Activated CD8-positive, alpha-beta T cell treated with anti-CD3 and anti-CD28 coated beads, Interleukin-2, amount 10 ng/mL, durations not matched to agents 7 days and 5 days (primary cell): Measurements from ENCODE around the gene CYTH4. TPM values are rescaled to one million over a fixed set of nuclear protein-coding genes. Genes with fewer than 3 reads are reported as not detected.

Experiments
- ATAC-seq: fragments of 150-1000 bp; cut with Tn5 transposase; one replicate; pipeline ENCODE4 v1.10.0; 2021; ENCODE audit warnings: moderate library complexity
- CTCF ChIA-PET: fragments of 350-600 bp; sonication (Branson Sonifier 250); formaldehyde crosslinking; loops from one replicate; lab custom pipeline; 2021; ENCODE audit warnings: antibody characterized with exemption; lab: Charles Lee
- POLR2A ChIA-PET: fragments of 350-600 bp; sonication (Branson Sonifier 250); formaldehyde crosslinking; loops from one replicate; lab custom pipeline; 2021; ENCODE audit warnings: antibody characterized with exemption; lab: Charles Lee
- DNase-seq: peaks from one replicate; pipeline ENCODE4 v3.0.0-alpha.2; 2020
- H3K27ac Mint-ChIP-seq: one replicate; pipeline ENCODE4 v1.8.0; 2021; ENCODE audit warnings: mild to moderate bottlenecking, mixed read lengths
- H3K27me3 Mint-ChIP-seq: one replicate; pipeline ENCODE4 v1.8.0; 2021; ENCODE audit warnings: low read depth, mixed read lengths
- H3K36me3 Mint-ChIP-seq: one replicate; pipeline ENCODE4 v1.8.0; 2021; ENCODE audit warnings: low read depth, mixed read lengths
- H3K4me1 Mint-ChIP-seq: one replicate; pipeline ENCODE4 v1.8.0; 2021; ENCODE audit warnings: low read depth, mixed read lengths
- H3K4me3 Mint-ChIP-seq: one replicate; pipeline ENCODE4 v1.8.0; 2021; ENCODE audit warnings: mild to moderate bottlenecking, mixed read lengths
- H3K9me3 Mint-ChIP-seq: one replicate; pipeline ENCODE4 v1.8.0; 2022; ENCODE audit warnings: mixed read lengths; ENCODE audit not compliant: insufficient read depth
- total RNA-seq, 2 experiments: library from RNA; stranded (reverse); gene quantifications; one replicate each; pipeline ENCODE4 v1.2.3, GENCODE V29; 2021

CYTH4 gene
- total RNA-seq, 2 experiments from 2014 or later, result 107 to 114 TPM

DNA sequence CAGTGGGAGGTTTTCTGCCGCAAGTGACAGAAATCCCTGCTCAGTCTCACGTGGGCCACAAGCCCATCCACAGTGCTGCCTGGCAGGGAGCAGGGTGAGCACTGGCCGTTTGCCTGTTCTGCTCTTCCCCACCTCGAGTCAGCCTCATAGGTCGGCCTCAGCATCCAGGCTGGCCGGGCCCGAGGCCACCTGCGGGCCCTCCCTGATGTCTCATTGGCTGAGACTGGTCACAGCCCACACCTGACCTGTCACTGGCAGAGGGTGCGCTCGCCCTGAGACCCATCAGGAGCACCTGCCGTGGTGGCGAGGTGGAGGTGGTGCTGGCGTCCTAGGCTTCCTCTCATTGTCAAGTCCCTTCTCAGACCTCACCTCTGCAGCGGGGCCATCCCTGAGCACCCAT is 72.9 kb downstream of the CYTH4 start:
- POLR2A ChIA-PET, result no interaction called here
- DNase-seq, result no peak
- Mint-ChIP-seq H3K9me3 (no peaks in the 10 kb centered on the region), H3K36me3 (no peaks in the 10 kb centered on the region), H3K27me3 (no peaks in the 10 kb centered on the region), H3K4me3 (no peak overlapping the region), H3K27ac (no peak overlapping the region), H3K4me1 (peaks cover 7% of the 10 kb centered on the region)
- CTCF ChIA-PET, result no interaction called here
- ATAC-seq, result no peak

DNA sequence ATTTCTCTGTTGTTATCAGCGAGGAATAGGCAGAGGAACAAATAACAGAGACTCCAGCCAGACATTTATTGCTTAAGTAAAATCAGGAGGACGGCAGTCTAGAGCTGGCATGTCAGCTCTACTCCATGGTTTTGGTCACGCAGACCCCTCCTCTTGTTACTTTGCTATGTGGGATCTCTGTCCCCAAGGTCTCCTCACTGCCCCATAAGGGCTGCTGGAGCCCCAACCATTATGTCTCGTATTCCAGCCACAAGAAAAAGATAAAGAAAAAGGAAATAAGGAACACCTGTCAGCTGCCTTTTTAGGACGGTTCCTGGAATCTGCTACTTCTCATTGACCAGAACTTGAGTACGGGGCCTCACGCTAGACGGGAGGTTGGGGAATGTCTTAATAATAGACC is 74.6 kb downstream of the CYTH4 start:
- Mint-ChIP-seq H3K27me3 (no peaks in the 10 kb centered on the region), H3K27ac (no peak overlapping the region), H3K36me3 (no peaks in the 10 kb centered on the region), H3K4me1 (peaks cover 11% of the 10 kb centered on the region), H3K4me3 (no peak overlapping the region), H3K9me3 (no peaks in the 10 kb centered on the region)
- POLR2A ChIA-PET, result no interaction called here
- DNase-seq (no peak), ATAC-seq (no peak)
- CTCF ChIA-PET, result no interaction called here

DNA sequence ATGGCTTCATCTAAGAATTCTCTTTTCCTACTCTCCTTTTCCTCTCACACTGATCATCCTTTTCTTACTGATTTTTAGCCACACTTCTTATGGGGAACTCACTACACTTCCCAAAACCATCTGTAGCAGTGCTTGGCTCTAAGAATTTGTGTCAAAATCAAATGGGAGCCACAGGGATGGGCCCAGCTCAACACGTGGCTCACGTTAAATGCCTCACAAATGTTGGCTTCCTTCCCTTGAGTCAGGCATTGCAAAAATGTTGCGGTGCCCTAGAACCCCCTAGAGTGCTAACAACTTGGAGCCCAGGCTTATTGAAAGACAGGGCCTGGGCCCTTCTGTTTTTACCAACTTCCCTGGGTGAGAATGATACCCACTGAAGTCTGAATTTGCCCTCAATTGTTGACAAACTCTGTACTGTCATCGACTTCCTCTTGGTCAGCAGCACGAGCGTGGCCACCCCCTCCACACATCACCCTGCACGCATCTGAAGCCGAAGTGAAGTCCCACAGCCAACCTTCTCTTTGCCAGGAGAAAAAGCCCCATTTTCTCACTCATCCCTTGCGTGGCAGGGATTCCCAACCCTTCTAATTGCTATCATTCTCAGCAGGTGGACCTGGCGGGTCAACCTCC is 75.3 kb downstream of the CYTH4 start:
- no peaks in the 10 kb centered on the region for H3K9me3 Mint-ChIP-seq
- H3K4me3 Mint-ChIP-seq, result no peak overlapping the region
- DNase-seq (no peak), ATAC-seq (no peak)
- H3K27ac Mint-ChIP-seq, result no peak overlapping the region
- H3K36me3 Mint-ChIP-seq, result no peaks in the 10 kb centered on the region
- ChIA-PET POLR2A (no interaction called here), CTCF (no interaction called here)
- peaks cover 6% of the 10 kb centered on the region for H3K4me1 Mint-ChIP-seq
- H3K27me3 Mint-ChIP-seq, result no peaks in the 10 kb centered on the region

DNA sequence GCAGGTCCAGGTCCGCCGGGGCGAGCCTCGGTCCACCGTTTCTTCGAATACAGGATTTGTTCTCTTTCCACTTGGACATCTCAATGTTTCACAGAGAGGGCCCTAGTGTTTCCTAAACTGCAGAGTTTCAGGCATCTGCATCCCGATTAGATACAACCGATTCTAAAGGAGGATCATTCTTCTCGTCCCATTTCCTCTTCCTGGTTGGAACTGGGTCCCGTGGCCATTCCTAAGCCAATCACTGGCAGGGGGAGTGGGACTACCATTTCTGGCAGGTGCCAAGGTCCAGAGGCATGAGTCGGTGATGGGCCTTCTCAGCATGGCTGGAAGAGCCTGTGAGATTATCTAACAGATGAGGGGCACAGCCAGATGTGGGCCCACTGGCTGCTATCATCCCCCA is 76.1 kb downstream of the CYTH4 start:
- peaks cover 4% of the 10 kb centered on the region for H3K4me1 Mint-ChIP-seq
- ChIA-PET CTCF (no interaction called here), POLR2A (no interaction called here)
- H3K27ac Mint-ChIP-seq, result no peak overlapping the region
- H3K27me3 Mint-ChIP-seq, result peaks cover 2% of the 10 kb centered on the region
- H3K36me3 Mint-ChIP-seq, result no peaks in the 10 kb centered on the region
- no peak overlapping the region for H3K4me3 Mint-ChIP-seq
- ATAC-seq, result no peak
- no peak for DNase-seq
- no peaks in the 10 kb centered on the region for H3K9me3 Mint-ChIP-seq

DNA sequence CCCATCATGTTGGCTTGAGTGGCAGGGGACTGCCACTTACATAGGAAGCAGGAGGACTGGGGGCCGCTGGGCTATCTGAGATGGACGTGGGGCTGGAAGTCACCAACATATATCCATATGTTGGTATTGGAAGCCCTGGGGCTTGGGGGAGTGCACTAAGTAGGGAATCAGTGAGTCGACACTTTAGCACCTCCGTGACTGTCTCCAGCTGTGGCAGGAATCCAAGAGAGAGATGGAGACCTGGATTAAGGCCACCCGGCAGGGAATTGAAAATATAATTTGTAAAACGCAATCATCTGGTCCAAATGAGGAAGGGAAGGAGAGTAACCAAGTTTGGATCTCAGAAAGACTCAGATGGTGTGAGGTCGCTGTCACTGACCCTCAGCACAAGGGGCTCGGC is 76.6 kb downstream of the CYTH4 start:
- no peak overlapping the region for H3K27ac Mint-ChIP-seq
- POLR2A ChIA-PET, result interaction anchor here (0.6 kb wide), 1 partner anchor 20 kb away, joined by 3 read pairs; no protein-coding TSS in a partner anchor
- H3K27me3 Mint-ChIP-seq, result peaks cover 2% of the 10 kb centered on the region
- H3K4me1 Mint-ChIP-seq, result peaks cover 4% of the 10 kb centered on the region
- CTCF ChIA-PET, result no interaction called here
- no peaks in the 10 kb centered on the region for H3K9me3 Mint-ChIP-seq
- no peak for DNase-seq
- no peak overlapping the region for H3K4me3 Mint-ChIP-seq
- no peaks in the 10 kb centered on the region for H3K36me3 Mint-ChIP-seq
- no peak for ATAC-seq

GRCh38 chr22:37362621-37363020 is 80.3 kb downstream of the CYTH4 start:
- Mint-ChIP-seq H3K4me3 (no peak overlapping the region), H3K4me1 (peaks cover 4% of the 10 kb centered on the region), H3K36me3 (no peaks in the 10 kb centered on the region), H3K9me3 (no peaks in the 10 kb centered on the region), H3K27me3 (peaks cover 2% of the 10 kb centered on the region), H3K27ac (no peak overlapping the region)
- ChIA-PET CTCF (no interaction called here), POLR2A (interaction anchor here (0.5 kb wide), 1 partner anchor 216 kb away, joined by 3 read pairs; no protein-coding TSS in a partner anchor)
- ATAC-seq (no peak), DNase-seq (no peak)

DNA sequence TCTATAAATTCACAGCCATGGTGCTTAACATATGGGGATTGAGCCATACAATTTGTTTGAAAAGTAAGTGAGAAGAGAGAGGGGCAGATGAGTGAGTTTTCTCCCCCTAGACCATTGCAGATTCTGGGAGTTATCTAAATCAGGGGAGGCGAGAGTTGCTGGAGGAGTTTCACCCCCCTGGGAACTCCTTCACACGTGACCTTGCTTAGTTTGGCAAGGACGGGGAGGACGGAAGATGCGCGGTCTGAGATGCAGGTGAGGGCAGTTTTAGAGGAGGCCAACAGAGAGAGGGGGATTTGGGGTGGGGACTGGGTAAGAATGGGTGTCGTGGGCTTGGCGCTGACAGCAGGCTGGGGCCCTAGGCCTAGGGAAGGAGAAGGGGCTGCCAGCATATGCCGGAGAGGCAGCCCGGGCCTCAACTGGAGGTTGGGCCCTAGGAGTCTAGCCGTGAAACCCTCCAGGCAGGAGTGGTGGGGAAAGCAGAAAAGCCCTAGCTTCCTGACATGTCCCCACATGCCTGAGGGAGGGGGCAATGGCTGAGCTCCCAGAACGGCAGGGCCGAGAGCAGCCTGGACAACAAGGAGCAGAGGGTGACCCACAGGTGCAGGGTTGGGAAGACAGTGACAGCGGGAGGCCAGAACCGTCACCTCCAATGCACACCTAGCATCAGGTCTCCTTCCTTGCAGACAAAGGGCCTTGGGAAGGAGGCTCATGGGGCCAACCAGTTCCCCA is 81.1 kb downstream of the CYTH4 start:
- no peak for DNase-seq
- ATAC-seq, result no peak
- Mint-ChIP-seq H3K27ac (peak overlapping the region; percentile 22), H3K4me3 (no peak overlapping the region), H3K4me1 (peaks cover 4% of the 10 kb centered on the region), H3K9me3 (no peaks in the 10 kb centered on the region), H3K36me3 (no peaks in the 10 kb centered on the region), H3K27me3 (peaks cover 2% of the 10 kb centered on the region)
- POLR2A ChIA-PET, result interaction anchor here (0.5 kb wide), 1 partner anchor 217 kb away, joined by 3 read pairs; no protein-coding TSS in a partner anchor
- CTCF ChIA-PET, result no interaction called here

Other genes starting within 250 kb of the CYTH4 start
- 10 to 100 TPM; 34.3 to 35.9 TPM for gene KCTD17, start 230.8 kb upstream of the CYTH4 start, total RNA-seq
- 1 to 10 TPM; 1.1 TPM for gene TMPRSS6, start 172.8 kb upstream of the CYTH4 start, total RNA-seq
- gene IL2RB, start 132.6 kb upstream of the CYTH4 start, total RNA-seq, result 100 to 1,000 TPM; 202 to 213 TPM
- 1 to 10 TPM; 6.1 to 6.2 TPM for gene C1QTNF6, start 94.3 kb upstream of the CYTH4 start, total RNA-seq
- gene SSTR3, start 70.0 kb upstream of the CYTH4 start, total RNA-seq, result 1 to 10 TPM; 3.5 to 3.6 TPM
- 1,000 to 10,000 TPM; 1,167 to 1,252 TPM for gene RAC2, start 38.2 kb upstream of the CYTH4 start, total RNA-seq
- gene ELFN2, start 145.0 kb downstream of the CYTH4 start, total RNA-seq, result under 1 TPM; 0.05 to 0.08 TPM
- gene MFNG, start 203.9 kb downstream of the CYTH4 start, total RNA-seq, result 100 to 1,000 TPM; 227 to 232 TPM
- gene CARD10, start 236.9 kb downstream of the CYTH4 start, total RNA-seq, result under 1 TPM in 1 of 2 experiments, not detected in 1; 0.31 TPM